HUDEP-2 (cell line): ENCODE measurements around the gene GNG7.
"Not testable (repeated sequence)": the region's sequence is repeated elsewhere in the genome, so short reads cannot be mapped to it uniquely, and the experiment has no call there.

Source experiments
- DNase-seq, 76 experiments: peaks; one replicate each; lab custom pipeline; 2025; ENCODE audit not compliant: unreplicated experiment in 76 of 76; lab: John Stamatoyannopoulos, UW

Gene GNG7

GRCh38 chr19:2648528-2648937 is 54.0 kb downstream of the GNG7 start:
- DNase-seq, result peak in 61 of 76 experiments; percentile 16 to 81 (median 58)

- DNase-seq, result no peak
These were observed 54.4 kb downstream of the GNG7 start for GRCh38 chr19:2648099-2648498.

- DNase-seq, result no peak
These were observed 55.5 kb downstream of the GNG7 start for GRCh38 chr19:2646866-2647535.

- DNase-seq, result no peak
These were observed 56.7 kb downstream of the GNG7 start for GRCh38 chr19:2645826-2646225.

- DNase-seq, result not testable (repeated sequence)
These were observed 59.3 kb downstream of the GNG7 start for GRCh38 chr19:2643123-2643737.

GRCh38 chr19:2641332-2641698 is 61.2 kb downstream of the GNG7 start:
- no peak for DNase-seq

GRCh38 chr19:2640563-2641331 is 61.7 kb downstream of the GNG7 start:
- no peak for DNase-seq

- DNase-seq, result no peak
These were observed 62.5 kb downstream of the GNG7 start for GRCh38 chr19:2639999-2640398.

GRCh38 chr19:2638417-2638940 is 64.0 kb downstream of the GNG7 start:
- no peak for DNase-seq

- DNase-seq, result peak in 43 of 76 experiments; percentile 11 to 71 (median 40)
These were observed 65.4 kb downstream of the GNG7 start for GRCh38 chr19:2636897-2637683.

- DNase-seq, result no peak
These were observed 66.2 kb downstream of the GNG7 start for GRCh38 chr19:2636141-2636896.

- DNase-seq, result no peak
These were observed 67.5 kb downstream of the GNG7 start for GRCh38 chr19:2634960-2635359.

- no peak for DNase-seq
These were observed 68.1 kb downstream of the GNG7 start for GRCh38 chr19:2634228-2634951.

- DNase-seq, result no peak
These were observed 68.8 kb downstream of the GNG7 start for GRCh38 chr19:2633693-2634075.

- peak in 5 of 76 experiments; percentile 8 to 29 (median 23) for DNase-seq
These were observed 71.2 kb downstream of the GNG7 start for GRCh38 chr19:2631213-2631821.

GRCh38 chr19:2630352-2631001 is 72.0 kb downstream of the GNG7 start:
- no peak for DNase-seq

- DNase-seq, result no peak
These were observed 72.8 kb downstream of the GNG7 start for GRCh38 chr19:2629491-2630351.

- DNase-seq, result no peak
These were observed 73.9 kb downstream of the GNG7 start for GRCh38 chr19:2628597-2628996.
